Omental fat pad (tissue), 4 donors: ENCODE results near the gene ADAMTS1. TPM values are rescaled to one million over a fixed set of nuclear protein-coding genes. Genes with fewer than 3 reads are reported as not detected.
"Not testable (repeated sequence)": the region's sequence is repeated elsewhere in the genome, so short reads cannot be mapped to it uniquely, and the experiment has no call there.

Experiments
- ATAC-seq: fragments of 150-250 bp; one replicate; pipeline ENCODE4 v1.9.1; 2016; ENCODE audit warnings: mild to moderate bottlenecking, moderate library complexity; ENCODE audit not compliant: low FRiP score
- DNase-seq: peaks from one replicate; pipeline ENCODE4 v3.0.0-alpha.2; 2019; ENCODE audit warnings: low spot score
- total RNA-seq, 4 donors: library from RNA; depleted of rRNA; stranded (reverse); fragments of >200 nt; gene quantifications; one replicate each; pipeline ENCODE4 v1.1.0, GENCODE V29; 2016
- TF ChIP-seq, protein P1 (sequence below), 3 donors: fragments of 450-650 bp; IDR thresholded peaks; one replicate each; pipeline ENCODE4 v1.5.1; 2016 to 2017; ENCODE audit warnings: antibody characterized with exemption in 3 of 3, mild to moderate bottlenecking in 3 of 3, moderate library complexity in 2 of 3

Gene ADAMTS1
- total RNA-seq, 4 donors from 2014 or later: 156 to 391 (median 347) TPM

DNA sequence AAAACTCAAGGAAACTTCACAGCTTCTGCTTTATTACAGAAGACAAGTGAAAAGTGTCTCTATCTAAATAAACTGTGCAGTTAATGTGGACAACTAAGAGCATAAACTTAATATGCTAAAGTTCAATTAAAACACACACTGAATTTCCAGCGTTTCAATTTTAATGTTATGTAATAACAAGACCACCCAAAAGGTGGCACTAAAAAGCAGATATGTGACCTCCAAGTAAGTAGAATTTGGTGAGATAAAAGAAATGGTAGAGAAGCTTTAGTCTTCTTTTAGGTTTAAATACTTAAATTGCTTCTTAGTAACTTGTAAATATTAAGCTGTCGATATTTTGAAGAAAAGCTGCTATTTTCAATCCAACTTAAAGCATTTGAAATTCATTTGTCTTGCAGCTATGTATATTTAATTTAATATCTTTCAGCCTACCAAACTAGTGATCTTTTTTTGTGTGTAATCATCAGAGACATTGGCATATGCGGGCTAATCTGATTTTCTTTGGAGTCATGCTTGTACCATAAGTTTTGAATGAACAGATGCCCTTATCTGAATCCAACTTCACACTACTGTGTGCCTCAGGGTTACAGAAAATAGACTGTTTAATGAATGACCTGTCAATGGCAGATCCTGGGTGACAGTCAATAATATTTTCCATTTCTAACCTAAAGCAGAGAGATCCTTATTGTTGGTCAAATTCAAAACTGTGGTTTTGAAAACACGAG, 36.5 kb upstream of the ADAMTS1 start:
- no peak for DNase-seq
- TF ChIP-seq, protein P1, sequence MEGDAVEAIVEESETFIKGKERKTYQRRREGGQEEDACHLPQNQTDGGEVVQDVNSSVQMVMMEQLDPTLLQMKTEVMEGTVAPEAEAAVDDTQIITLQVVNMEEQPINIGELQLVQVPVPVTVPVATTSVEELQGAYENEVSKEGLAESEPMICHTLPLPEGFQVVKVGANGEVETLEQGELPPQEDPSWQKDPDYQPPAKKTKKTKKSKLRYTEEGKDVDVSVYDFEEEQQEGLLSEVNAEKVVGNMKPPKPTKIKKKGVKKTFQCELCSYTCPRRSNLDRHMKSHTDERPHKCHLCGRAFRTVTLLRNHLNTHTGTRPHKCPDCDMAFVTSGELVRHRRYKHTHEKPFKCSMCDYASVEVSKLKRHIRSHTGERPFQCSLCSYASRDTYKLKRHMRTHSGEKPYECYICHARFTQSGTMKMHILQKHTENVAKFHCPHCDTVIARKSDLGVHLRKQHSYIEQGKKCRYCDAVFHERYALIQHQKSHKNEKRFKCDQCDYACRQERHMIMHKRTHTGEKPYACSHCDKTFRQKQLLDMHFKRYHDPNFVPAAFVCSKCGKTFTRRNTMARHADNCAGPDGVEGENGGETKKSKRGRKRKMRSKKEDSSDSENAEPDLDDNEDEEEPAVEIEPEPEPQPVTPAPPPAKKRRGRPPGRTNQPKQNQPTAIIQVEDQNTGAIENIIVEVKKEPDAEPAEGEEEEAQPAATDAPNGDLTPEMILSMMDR (IDR thresholded peaks at IDR 0.05): no peak
- no peak for ATAC-seq

DNA sequence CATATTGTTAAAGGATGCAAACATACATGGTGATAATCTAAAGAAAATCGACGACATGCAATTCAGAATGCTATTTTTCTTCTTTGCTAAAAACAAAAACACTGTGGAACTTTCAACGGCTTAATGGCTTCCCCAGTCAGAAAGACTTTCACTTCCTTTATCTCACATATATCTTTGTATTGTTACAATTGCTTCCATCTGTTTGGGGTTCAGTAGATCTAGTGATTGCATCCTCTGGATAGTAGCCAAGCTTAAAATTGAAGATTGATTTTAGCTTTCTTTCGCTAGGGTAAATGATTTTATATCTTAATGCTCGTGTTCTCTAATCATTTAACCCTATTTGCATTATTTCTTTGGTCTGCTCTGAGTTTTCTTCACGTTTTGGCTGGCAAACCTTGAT, 31.8 kb upstream of the ADAMTS1 start:
- ATAC-seq (no peak), DNase-seq (no peak)
- TF ChIP-seq, protein P1 (IDR thresholded peaks at IDR 0.05): no peak

GRCh38 chr21:26874347-26874746, 29.1 kb upstream of the ADAMTS1 start:
- TF ChIP-seq, protein P1 (IDR thresholded peaks at IDR 0.05): no peak
- DNase-seq (no peak), ATAC-seq (no peak)

DNA sequence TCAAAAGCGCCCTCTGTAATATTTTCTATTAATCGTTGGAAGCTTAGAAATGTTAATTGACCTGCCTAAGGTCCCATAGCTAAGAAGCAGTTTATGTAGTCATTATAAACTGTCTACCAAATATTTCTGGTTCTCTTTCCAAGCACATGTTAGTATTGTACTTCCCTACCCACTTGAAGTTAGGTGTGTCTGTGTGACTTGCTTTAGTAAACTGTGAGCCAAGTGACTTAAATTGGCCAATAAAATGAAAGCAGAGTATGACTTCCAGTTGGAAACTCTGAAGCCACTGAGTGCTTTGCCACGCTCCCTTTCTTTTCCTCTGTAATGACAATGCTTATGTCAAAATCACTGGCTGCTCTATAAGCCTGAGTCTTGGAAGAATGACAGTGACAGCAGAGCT, 20.6 kb upstream of the ADAMTS1 start:
- ATAC-seq (no peak), DNase-seq (no peak)
- TF ChIP-seq, protein P1 (IDR thresholded peaks at IDR 0.05): no peak

- not testable (repeated sequence) for DNase-seq, ATAC-seq
These were observed 11.7 kb upstream of the ADAMTS1 start for GRCh38 chr21:26856871-26857350.

- not testable (repeated sequence) for ATAC-seq, DNase-seq
These were observed 9.5 kb upstream of the ADAMTS1 start for GRCh38 chr21:26854695-26855094.

- TF ChIP-seq, protein P1 (IDR thresholded peaks at IDR 0.05): no peak
- ATAC-seq (no peak), DNase-seq (no peak)
These were observed 7.2 kb upstream of the ADAMTS1 start for GRCh38 chr21:26852423-26852822.

DNA sequence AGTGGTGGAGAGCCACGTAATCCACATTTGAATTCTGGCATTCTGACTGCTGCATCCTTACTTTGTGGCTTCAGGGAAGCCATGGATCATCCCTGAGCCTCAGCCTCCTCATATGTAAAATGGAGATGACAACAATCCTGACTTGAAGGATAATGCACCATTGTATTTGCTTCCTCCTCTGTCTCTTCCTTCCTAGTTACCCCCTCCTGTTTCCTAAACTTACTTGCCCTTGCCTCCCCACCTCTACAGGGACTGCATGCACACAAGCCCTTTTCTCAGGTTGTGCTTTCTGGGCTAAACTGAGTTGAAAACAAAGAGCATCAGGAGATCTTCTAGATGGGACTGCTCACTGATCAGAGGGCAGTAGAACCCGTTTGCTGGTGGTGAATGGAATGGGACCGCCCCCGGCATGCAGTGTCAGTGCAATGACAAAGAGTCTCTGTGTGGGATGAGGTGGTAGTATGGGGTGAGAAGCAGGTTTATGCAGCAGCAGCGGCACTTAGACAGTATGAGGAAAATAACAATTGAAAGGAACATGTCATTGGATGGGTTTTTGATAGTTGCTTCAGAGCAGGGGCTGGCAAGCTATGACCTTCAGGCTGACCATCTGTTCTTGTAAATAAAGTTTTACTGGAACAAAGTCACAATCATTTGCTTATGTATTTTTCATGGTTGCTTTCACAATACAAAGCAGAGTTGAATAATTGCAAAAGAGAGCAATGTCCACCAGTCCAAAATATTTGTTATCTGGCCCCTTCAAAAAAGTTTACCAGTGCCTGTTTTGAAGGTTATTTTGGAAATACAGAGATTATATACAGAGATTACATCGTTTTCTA, 6.1 kb upstream of the ADAMTS1 start:
- DNase-seq (no peak), ATAC-seq (no peak)
- TF ChIP-seq, protein P1 (IDR thresholded peaks at IDR 0.05): no peak
